ENCODE data around the gene ZBTB38. TPM values are rescaled to one million over a fixed set of nuclear protein-coding genes. Genes with fewer than 3 reads are reported as not detected.

The ZBTB38 gene
- polyA plus RNA-seq, 1 donor from 2014 or later = 18.7 TPM

DNA sequence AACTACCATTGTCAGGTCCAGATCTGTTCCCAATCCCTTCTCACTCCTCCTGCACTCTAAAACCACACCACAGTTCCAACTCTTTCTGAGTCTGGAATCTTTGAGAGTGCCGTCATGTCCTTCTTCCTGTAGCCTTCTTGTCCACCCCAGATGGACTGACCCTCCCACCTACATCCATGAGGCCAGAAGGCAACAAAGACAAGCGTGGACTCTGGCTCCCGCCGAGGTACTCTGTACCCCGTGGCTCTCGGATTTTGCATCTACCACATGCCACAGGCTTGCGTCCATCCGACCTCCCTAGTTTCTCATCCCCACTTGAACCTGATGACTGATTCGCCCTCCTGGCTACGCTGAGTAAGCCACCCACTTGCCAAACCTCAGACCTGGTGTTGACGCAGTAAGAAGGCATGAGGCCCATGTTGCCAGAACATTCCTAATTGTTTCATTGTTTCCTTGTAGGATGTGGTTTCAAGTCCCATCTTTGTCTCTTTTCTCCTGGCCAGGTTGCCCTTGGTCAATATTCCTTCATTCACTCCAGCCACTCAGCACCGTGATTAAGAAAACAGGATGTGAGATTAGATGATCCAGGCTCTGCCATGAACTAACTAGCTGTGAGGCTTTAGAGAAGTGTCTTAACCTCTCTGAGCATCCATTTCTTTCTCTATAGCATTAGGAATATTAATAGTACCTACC lies 1.1 kb upstream of the ZBTB38 start:
- no peak overlapping the region for H3K4me2 ChIP-seq (ENCODE audit: low read length)

GRCh38 chr3:141368925-141369794 lies 856 bp downstream of the ZBTB38 start:
- Histone ChIP-seq H3K9me3 (ENCODE audit: low read length) (no peaks in the 10 kb centered on the region), H3K4me3 (ENCODE audit: low read length) (no peak overlapping the region), H3F3A (ENCODE audit: insufficient read depth, low read length, poor library complexity, severe bottlenecking) (no peaks in the 10 kb centered on the region), H3K79me2 (replicated peaks; ENCODE audit: insufficient read depth, low read length) (no peaks in the 10 kb centered on the region), H3K36me3 (ENCODE audit: insufficient read depth, low read length) (no peaks in the 10 kb centered on the region), H2AFZ (ENCODE audit: low read depth, low read length) (no peak overlapping the region), H3K4me2 (ENCODE audit: low read length) (no peak overlapping the region), H3K9me2 (ENCODE audit: insufficient read depth, low read length) (no peaks in the 10 kb centered on the region), H3K27me3 (ENCODE audit: insufficient read depth, low read depth, low read length) (no peaks in the 10 kb centered on the region), H3K27ac (ENCODE audit: low read length) (no peak overlapping the region), H4K20me1 (ENCODE audit: insufficient read depth) (no peaks in the 10 kb centered on the region), H3K9ac (ENCODE audit: low read length) (no peak overlapping the region)
- TF ChIP-seq MXI1 (conservative IDR thresholded peaks at IDR 0.05; ENCODE audit: poor library complexity, severe bottlenecking) (no peak), RAD21 (conservative IDR thresholded peaks at IDR 0.05) (no peak), TAF1 (IDR thresholded peaks at IDR 0.05; ENCODE audit: low read depth) (no peak), REST (IDR thresholded peaks at IDR 0.05; ENCODE audit: borderline replicate concordance) (no peak)

More for the DNA sequence above, 1.1 kb upstream of the ZBTB38 start:
- no peak overlapping the region for H3K4me3 ChIP-seq (ENCODE audit: low read length)
- no peak overlapping the region for H2AFZ ChIP-seq (ENCODE audit: low read depth, low read length)
- no peaks in the 10 kb centered on the region for H3K9me2 ChIP-seq (ENCODE audit: insufficient read depth, low read length)
- H3K27ac ChIP-seq (ENCODE audit: low read length) = no peak overlapping the region
- no peaks in the 10 kb centered on the region for H3K9me3 ChIP-seq (ENCODE audit: low read length)
- H4K20me1 ChIP-seq (ENCODE audit: insufficient read depth) = no peaks in the 10 kb centered on the region
- no peaks in the 10 kb centered on the region for H3K36me3 ChIP-seq (ENCODE audit: insufficient read depth, low read length)
- no peaks in the 10 kb centered on the region for H3F3A ChIP-seq (ENCODE audit: insufficient read depth, low read length, poor library complexity, severe bottlenecking)
- no peaks in the 10 kb centered on the region for H3K27me3 ChIP-seq (ENCODE audit: insufficient read depth, low read depth, low read length)
- no peaks in the 10 kb centered on the region for H3K79me2 ChIP-seq (replicated peaks; ENCODE audit: insufficient read depth, low read length)
- H3K9ac ChIP-seq (ENCODE audit: low read length) = no peak overlapping the region
- TF ChIP-seq EZH2 (IDR thresholded peaks at IDR 0.05; ENCODE audit: borderline replicate concordance, insufficient read depth, low read length, poor library complexity, severe bottlenecking) (no peak), REST (IDR thresholded peaks at IDR 0.05; ENCODE audit: borderline replicate concordance) (no peak), EP300 (conservative IDR thresholded peaks at IDR 0.05; ENCODE audit: poor library complexity, severe bottlenecking) (no peak), MXI1 (conservative IDR thresholded peaks at IDR 0.05; ENCODE audit: poor library complexity, severe bottlenecking) (no peak), TAF1 (IDR thresholded peaks at IDR 0.05; ENCODE audit: low read depth) (no peak), SMC3 (conservative IDR thresholded peaks at IDR 0.05; ENCODE audit: poor library complexity) (no peak), POLR2AphosphoS5 (IDR thresholded peaks at IDR 0.05) (no peak), RAD21 (conservative IDR thresholded peaks at IDR 0.05) (no peak)
- TF ChIP-seq, protein P1, sequence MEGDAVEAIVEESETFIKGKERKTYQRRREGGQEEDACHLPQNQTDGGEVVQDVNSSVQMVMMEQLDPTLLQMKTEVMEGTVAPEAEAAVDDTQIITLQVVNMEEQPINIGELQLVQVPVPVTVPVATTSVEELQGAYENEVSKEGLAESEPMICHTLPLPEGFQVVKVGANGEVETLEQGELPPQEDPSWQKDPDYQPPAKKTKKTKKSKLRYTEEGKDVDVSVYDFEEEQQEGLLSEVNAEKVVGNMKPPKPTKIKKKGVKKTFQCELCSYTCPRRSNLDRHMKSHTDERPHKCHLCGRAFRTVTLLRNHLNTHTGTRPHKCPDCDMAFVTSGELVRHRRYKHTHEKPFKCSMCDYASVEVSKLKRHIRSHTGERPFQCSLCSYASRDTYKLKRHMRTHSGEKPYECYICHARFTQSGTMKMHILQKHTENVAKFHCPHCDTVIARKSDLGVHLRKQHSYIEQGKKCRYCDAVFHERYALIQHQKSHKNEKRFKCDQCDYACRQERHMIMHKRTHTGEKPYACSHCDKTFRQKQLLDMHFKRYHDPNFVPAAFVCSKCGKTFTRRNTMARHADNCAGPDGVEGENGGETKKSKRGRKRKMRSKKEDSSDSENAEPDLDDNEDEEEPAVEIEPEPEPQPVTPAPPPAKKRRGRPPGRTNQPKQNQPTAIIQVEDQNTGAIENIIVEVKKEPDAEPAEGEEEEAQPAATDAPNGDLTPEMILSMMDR (IDR thresholded peaks at IDR 0.05; ENCODE audit: poor library complexity, severe bottlenecking) = no peak

All from neural cell (in vitro differentiated cells).